Measurements from ENCODE around the gene CDC42BPG. TPM values are rescaled to one million over a fixed set of nuclear protein-coding genes. Genes with fewer than 3 reads are reported as not detected.

Gene CDC42BPG
- total and polyA plus RNA-seq, 9 of the 15 experiments (the other 6 are each of a cell fraction or from before 2014, with no cell fraction given), result 0.04 to 8.8 (median 2.1) TPM

GRCh38 chr11:64870176-64870892, 25.9 kb upstream of the CDC42BPG start (continued):
- TF ChIP-seq CEBPB (tag; IDR thresholded peaks at IDR 0.05), result peak; percentile 44
- TF ChIP-seq ATF2 (CRISPR knock-in tag; IDR thresholded peaks at IDR 0.05), result no peak
- TF ChIP-seq HCFC1 (IDR thresholded peaks at IDR 0.05; ENCODE audit: low read depth, low read length), result no peak
- no peak for TF ChIP-seq RB1 (IDR thresholded peaks at IDR 0.05; ENCODE audit: low read depth)
- TF ChIP-seq, protein P1, sequence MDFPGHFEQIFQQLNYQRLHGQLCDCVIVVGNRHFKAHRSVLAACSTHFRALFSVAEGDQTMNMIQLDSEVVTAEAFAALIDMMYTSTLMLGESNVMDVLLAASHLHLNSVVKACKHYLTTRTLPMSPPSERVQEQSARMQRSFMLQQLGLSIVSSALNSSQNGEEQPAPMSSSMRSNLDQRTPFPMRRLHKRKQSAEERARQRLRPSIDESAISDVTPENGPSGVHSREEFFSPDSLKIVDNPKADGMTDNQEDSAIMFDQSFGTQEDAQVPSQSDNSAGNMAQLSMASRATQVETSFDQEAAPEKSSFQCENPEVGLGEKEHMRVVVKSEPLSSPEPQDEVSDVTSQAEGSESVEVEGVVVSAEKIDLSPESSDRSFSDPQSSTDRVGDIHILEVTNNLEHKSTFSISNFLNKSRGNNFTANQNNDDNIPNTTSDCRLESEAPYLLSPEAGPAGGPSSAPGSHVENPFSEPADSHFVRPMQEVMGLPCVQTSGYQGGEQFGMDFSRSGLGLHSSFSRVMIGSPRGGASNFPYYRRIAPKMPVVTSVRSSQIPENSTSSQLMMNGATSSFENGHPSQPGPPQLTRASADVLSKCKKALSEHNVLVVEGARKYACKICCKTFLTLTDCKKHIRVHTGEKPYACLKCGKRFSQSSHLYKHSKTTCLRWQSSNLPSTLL (IDR thresholded peaks at IDR 0.05), result no peak
- TF ChIP-seq ZNF197 (CRISPR knock-in tag; IDR thresholded peaks at IDR 0.05; ENCODE audit: low read depth), result no peak
- TF ChIP-seq BRF1 (IDR thresholded peaks at IDR 0.05; ENCODE audit: borderline replicate concordance, extremely low read depth, insufficient read length), result no peak
- TF ChIP-seq, protein P2, sequence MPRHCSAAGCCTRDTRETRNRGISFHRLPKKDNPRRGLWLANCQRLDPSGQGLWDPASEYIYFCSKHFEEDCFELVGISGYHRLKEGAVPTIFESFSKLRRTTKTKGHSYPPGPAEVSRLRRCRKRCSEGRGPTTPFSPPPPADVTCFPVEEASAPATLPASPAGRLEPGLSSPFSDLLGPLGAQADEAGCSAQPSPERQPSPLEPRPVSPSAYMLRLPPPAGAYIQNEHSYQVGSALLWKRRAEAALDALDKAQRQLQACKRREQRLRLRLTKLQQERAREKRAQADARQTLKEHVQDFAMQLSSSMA (CRISPR knock-in tag; IDR thresholded peaks at IDR 0.05), result no peak
- no peak for TF ChIP-seq ZNF311 (CRISPR knock-in tag; IDR thresholded peaks at IDR 0.05)
- no peak for TF ChIP-seq SMARCB1 (IDR thresholded peaks at IDR 0.05; ENCODE audit: insufficient read length, low read depth)
- TF ChIP-seq, protein P3, sequence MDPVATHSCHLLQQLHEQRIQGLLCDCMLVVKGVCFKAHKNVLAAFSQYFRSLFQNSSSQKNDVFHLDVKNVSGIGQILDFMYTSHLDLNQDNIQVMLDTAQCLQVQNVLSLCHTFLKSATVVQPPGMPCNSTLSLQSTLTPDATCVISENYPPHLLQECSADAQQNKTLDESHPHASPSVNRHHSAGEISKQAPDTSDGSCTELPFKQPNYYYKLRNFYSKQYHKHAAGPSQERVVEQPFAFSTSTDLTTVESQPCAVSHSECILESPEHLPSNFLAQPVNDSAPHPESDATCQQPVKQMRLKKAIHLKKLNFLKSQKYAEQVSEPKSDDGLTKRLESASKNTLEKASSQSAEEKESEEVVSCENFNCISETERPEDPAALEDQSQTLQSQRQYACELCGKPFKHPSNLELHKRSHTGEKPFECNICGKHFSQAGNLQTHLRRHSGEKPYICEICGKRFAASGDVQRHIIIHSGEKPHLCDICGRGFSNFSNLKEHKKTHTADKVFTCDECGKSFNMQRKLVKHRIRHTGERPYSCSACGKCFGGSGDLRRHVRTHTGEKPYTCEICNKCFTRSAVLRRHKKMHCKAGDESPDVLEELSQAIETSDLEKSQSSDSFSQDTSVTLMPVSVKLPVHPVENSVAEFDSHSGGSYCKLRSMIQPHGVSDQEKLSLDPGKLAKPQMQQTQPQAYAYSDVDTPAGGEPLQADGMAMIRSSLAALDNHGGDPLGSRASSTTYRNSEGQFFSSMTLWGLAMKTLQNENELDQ (CRISPR knock-in tag; IDR thresholded peaks at IDR 0.05; ENCODE audit: borderline replicate concordance), result no peak
- TF ChIP-seq, protein P4, sequence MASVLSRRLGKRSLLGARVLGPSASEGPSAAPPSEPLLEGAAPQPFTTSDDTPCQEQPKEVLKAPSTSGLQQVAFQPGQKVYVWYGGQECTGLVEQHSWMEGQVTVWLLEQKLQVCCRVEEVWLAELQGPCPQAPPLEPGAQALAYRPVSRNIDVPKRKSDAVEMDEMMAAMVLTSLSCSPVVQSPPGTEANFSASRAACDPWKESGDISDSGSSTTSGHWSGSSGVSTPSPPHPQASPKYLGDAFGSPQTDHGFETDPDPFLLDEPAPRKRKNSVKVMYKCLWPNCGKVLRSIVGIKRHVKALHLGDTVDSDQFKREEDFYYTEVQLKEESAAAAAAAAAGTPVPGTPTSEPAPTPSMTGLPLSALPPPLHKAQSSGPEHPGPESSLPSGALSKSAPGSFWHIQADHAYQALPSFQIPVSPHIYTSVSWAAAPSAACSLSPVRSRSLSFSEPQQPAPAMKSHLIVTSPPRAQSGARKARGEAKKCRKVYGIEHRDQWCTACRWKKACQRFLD (CRISPR knock-in tag; IDR thresholded peaks at IDR 0.05), result no peak
- TF ChIP-seq, protein P5, sequence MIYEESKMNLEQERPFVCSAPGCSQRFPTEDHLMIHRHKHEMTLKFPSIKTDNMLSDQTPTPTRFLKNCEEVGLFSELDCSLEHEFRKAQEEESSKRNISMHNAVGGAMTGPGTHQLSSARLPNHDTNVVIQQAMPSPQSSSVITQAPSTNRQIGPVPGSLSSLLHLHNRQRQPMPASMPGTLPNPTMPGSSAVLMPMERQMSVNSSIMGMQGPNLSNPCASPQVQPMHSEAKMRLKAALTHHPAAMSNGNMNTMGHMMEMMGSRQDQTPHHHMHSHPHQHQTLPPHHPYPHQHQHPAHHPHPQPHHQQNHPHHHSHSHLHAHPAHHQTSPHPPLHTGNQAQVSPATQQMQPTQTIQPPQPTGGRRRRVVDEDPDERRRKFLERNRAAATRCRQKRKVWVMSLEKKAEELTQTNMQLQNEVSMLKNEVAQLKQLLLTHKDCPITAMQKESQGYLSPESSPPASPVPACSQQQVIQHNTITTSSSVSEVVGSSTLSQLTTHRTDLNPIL (CRISPR knock-in tag; IDR thresholded peaks at IDR 0.05), result no peak
- TF ChIP-seq MAX (CRISPR knock-in tag; IDR thresholded peaks at IDR 0.05), result peak; percentile 20; the same call in 1 of the 2 replicates
- no peak for TF ChIP-seq CREM (IDR thresholded peaks at IDR 0.05; ENCODE audit: low read depth)
- no peak for TF ChIP-seq KLF13 (tag; IDR thresholded peaks at IDR 0.05; ENCODE audit: borderline replicate concordance, low read depth)
- peak; percentile 69; the same call in 1 of the 2 replicates for TF ChIP-seq NCOR1 (IDR thresholded peaks at IDR 0.05)
- 0 out of 2 replicates have a peak, but pooled peaks have one; percentile 52 for TF ChIP-seq GATAD2B (IDR thresholded peaks at IDR 0.05; ENCODE audit: borderline replicate concordance)

All from K562 (cell line).